GM12878 (cell line): ENCODE data around the gene SET. TPM values are rescaled to one million over a fixed set of nuclear protein-coding genes. Genes with fewer than 3 reads are reported as not detected.

Source experiments
- CREB1 ChIP-seq: IDR thresholded peaks from 2 replicates; pipeline ENCODE4 v1.6.1; 2012; ENCODE audit warnings: low read depth, mild to moderate bottlenecking, inconsistent platforms
- CUX1 ChIP-seq: IDR thresholded peaks from 2 replicates; pipeline ENCODE4 v1.6.1; 2012; ENCODE audit warnings: improper control_type of control experiment, low read depth, low read length; ENCODE audit not compliant: insufficient replicate concordance
- DPF2 ChIP-seq: fragments of 450-650 bp; IDR thresholded peaks from 2 replicates; pipeline ENCODE4 v1.6.1; 2017; ENCODE audit warnings: mild to moderate bottlenecking
- EGR1 ChIP-seq, 2 experiments: IDR thresholded peaks; 1 replicate in 1 of 2; 2 replicates in 1 of 2; pipeline ENCODE4 v1.6.1; 2011 to 2012; ENCODE audit warnings: low read depth in 2 of 2, low read length in 2 of 2, borderline replicate concordance in 1 of 2, mild to moderate bottlenecking in 1 of 2, moderate library complexity in 1 of 2
- ETV6 ChIP-seq, 2 experiments: fragments of 450-650 bp in 1 of 2; IDR thresholded peaks in 1 of 2; conservative IDR thresholded peaks in 1 of 2; 2 replicates each; pipeline ENCODE4 v1.6.1; 2014; ENCODE audit warnings: antibody characterized with exemption in 1 of 2, borderline replicate concordance in 1 of 2, low read depth in 1 of 2, mild to moderate bottlenecking in 1 of 2, moderate library complexity in 1 of 2
- IRF4 ChIP-seq: IDR thresholded peaks from 2 replicates; pipeline ENCODE4 v1.6.1; 2011; ENCODE audit warnings: low read depth, low read length
- IRF5 ChIP-seq: fragments of 450-650 bp; IDR thresholded peaks from 2 replicates; pipeline ENCODE4 v1.6.1; 2017; ENCODE audit warnings: borderline replicate concordance
- KLF5 ChIP-seq: fragments of 450-650 bp; IDR thresholded peaks from 2 replicates; pipeline ENCODE4 v1.6.1; 2014; ENCODE audit warnings: mild to moderate bottlenecking; ENCODE audit not compliant: partially characterized antibody
- LARP7 ChIP-seq: fragments of 450-650 bp; IDR thresholded peaks from 2 replicates; pipeline ENCODE4 v1.6.1; 2017; ENCODE audit warnings: mild to moderate bottlenecking
- POLR2AphosphoS5 ChIP-seq: IDR thresholded peaks from 2 replicates; pipeline ENCODE4 v1.6.1; 2011; ENCODE audit warnings: mild to moderate bottlenecking, low read length, inconsistent platforms
- RB1 ChIP-seq: fragments of 450-650 bp; formaldehyde crosslinking; IDR thresholded peaks from 2 replicates; pipeline ENCODE4 v1.6.1; 2017; ENCODE audit warnings: mild to moderate bottlenecking, borderline replicate concordance
- SIX5 ChIP-seq: IDR thresholded peaks from 2 replicates; pipeline ENCODE4 v1.6.1; 2011; ENCODE audit warnings: mild to moderate bottlenecking, low read depth, low read length, moderate library complexity; ENCODE audit not compliant: severe bottlenecking
- SP1 ChIP-seq: IDR thresholded peaks from one replicate; pipeline ENCODE4 v1.6.1; 2011; ENCODE audit warnings: low read depth, low read length
- SUPT20H ChIP-seq: IDR thresholded peaks from 2 replicates; pipeline ENCODE4 v1.6.1; 2011; ENCODE audit warnings: low read depth, mild to moderate bottlenecking, low read length, moderate library complexity, borderline replicate concordance; ENCODE audit not compliant: control insufficient read depth
- ZBED1 ChIP-seq: IDR thresholded peaks from 2 replicates; pipeline ENCODE4 v1.6.1; 2016; ENCODE audit warnings: borderline replicate concordance
- ZNF622 ChIP-seq: fragments of 450-650 bp; IDR thresholded peaks from 2 replicates; pipeline ENCODE4 v1.6.1; 2017; ENCODE audit warnings: mild to moderate bottlenecking, inconsistent platforms
- polyA plus RNA-seq, 11 experiments: library from polyadenylated mRNA; depleted of rRNA in 4 of 11; unstranded in 6 of 11; stranded (reverse) in 5 of 11; fragments of >200 nt; fragmentation: Nextera tagmentation in 4 of 11; fragmentation: Illumina TruSeq in 1 of 11; extraction: Ambion mirVana in 4 of 11; extraction: Trizol in 1 of 11; gene quantifications; 1 replicate in 1 of 11; 2 replicates in 10 of 11; pipeline versions ENCODE4 v1.2.1 to v1.2.3, GENCODE V29; 2011 to 2016; ENCODE audit warnings: inconsistent platforms in 2 of 11, missing spikeins in 2 of 11, low read depth in 1 of 11
- total RNA-seq, 4 experiments: library from RNA; depleted of rRNA in 3 of 4; stranded (reverse); fragments of >200 nt in 3 of 4; fragmentation: Illumina TruSeq in 1 of 4; extraction: Trizol in 1 of 4; gene quantifications; 2 replicates each; pipeline versions ENCODE4 v1.2.1 to v1.2.3, GENCODE V29; 2013 to 2021
- TF ChIP-seq, protein P1 (sequence below): fragments of 450-650 bp; IDR thresholded peaks from 2 replicates; pipeline ENCODE4 v1.6.1; 2018; ENCODE audit warnings: mild to moderate bottlenecking, low read depth, moderate library complexity; ENCODE audit not compliant: partially characterized antibody
- TF ChIP-seq, protein P2 (sequence below): fragments of 450-650 bp; IDR thresholded peaks from 2 replicates; pipeline ENCODE4 v1.6.1; 2017; ENCODE audit warnings: mild to moderate bottlenecking, low read depth, inconsistent platforms; ENCODE audit not compliant: poor library complexity, severe bottlenecking

Gene SET
- total and polyA plus RNA-seq, 10 of the 15 experiments (the other 5 are each of a cell fraction or from before 2014, with no cell fraction given), result 284 to 706 (median 445) TPM

GRCh38 chr9:128688501-128689292 is at the start of gene SET (continued):
- TF ChIP-seq RB1 (0 out of 2 replicates have a peak, but pooled peaks have one; percentile 47), ZBED1 (no peak), DPF2 (peak; percentile 78), CREB1 (no peak), SUPT20H (no peak), POLR2AphosphoS5 (peak; percentile 70; the same call in 1 of the 2 replicates), ETV6 (conservative IDR thresholded peaks at IDR 0.05 in 1 of 2, IDR thresholded peaks at IDR 0.05 in 1 of 2; ENCODE audit: borderline replicate concordance in 1 of 2, low read depth in 1 of 2) (no peak), CUX1 (no peak), LARP7 (peak; percentile 71), EGR1 (IDR thresholded peaks at IDR 0.05; ENCODE audit: borderline replicate concordance in 1 of 2, low read depth in 2 of 2, low read length in 2 of 2) (peak in 1 of 2 experiments; percentile 92; a peak in 2 of 3 replicates), IRF4 (no peak), IRF5 (no peak), SIX5 (no peak), SP1 (peak; percentile 47), KLF5 (no peak), ZNF622 (no peak)
- TF ChIP-seq, protein P1, sequence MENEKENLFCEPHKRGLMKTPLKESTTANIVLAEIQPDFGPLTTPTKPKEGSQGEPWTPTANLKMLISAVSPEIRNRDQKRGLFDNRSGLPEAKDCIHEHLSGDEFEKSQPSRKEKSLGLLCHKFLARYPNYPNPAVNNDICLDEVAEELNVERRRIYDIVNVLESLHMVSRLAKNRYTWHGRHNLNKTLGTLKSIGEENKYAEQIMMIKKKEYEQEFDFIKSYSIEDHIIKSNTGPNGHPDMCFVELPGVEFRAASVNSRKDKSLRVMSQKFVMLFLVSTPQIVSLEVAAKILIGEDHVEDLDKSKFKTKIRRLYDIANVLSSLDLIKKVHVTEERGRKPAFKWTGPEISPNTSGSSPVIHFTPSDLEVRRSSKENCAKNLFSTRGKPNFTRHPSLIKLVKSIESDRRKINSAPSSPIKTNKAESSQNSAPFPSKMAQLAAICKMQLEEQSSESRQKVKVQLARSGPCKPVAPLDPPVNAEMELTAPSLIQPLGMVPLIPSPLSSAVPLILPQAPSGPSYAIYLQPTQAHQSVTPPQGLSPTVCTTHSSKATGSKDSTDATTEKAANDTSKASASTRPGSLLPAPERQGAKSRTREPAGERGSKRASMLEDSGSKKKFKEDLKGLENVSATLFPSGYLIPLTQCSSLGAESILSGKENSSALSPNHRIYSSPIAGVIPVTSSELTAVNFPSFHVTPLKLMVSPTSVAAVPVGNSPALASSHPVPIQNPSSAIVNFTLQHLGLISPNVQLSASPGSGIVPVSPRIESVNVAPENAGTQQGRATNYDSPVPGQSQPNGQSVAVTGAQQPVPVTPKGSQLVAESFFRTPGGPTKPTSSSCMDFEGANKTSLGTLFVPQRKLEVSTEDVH, result no peak
- TF ChIP-seq, protein P2, sequence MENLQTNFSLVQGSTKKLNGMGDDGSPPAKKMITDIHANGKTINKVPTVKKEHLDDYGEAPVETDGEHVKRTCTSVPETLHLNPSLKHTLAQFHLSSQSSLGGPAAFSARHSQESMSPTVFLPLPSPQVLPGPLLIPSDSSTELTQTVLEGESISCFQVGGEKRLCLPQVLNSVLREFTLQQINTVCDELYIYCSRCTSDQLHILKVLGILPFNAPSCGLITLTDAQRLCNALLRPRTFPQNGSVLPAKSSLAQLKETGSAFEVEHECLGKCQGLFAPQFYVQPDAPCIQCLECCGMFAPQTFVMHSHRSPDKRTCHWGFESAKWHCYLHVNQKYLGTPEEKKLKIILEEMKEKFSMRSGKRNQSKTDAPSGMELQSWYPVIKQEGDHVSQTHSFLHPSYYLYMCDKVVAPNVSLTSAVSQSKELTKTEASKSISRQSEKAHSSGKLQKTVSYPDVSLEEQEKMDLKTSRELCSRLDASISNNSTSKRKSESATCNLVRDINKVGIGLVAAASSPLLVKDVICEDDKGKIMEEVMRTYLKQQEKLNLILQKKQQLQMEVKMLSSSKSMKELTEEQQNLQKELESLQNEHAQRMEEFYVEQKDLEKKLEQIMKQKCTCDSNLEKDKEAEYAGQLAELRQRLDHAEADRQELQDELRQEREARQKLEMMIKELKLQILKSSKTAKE, result no peak
